DMS153 (cell line): Measurements from ENCODE around the gene MOB3B.
A peak's percentile ranks its signal among the peaks of the same experiment; 100 is the strongest.

ENCODE experiments used
- DNase-seq: peaks from one replicate; lab custom pipeline; 2025; lab: John Stamatoyannopoulos, UW

MOB3B gene

GRCh38 chr9:27529316-27530278 is at the start of gene MOB3B:
Gene MOB3B (minus strand): TSS chr9:27529814. CDS start chr9:27455550, 74,264 bp downstream.
- DNase-seq: peak; percentile 19

DNA sequence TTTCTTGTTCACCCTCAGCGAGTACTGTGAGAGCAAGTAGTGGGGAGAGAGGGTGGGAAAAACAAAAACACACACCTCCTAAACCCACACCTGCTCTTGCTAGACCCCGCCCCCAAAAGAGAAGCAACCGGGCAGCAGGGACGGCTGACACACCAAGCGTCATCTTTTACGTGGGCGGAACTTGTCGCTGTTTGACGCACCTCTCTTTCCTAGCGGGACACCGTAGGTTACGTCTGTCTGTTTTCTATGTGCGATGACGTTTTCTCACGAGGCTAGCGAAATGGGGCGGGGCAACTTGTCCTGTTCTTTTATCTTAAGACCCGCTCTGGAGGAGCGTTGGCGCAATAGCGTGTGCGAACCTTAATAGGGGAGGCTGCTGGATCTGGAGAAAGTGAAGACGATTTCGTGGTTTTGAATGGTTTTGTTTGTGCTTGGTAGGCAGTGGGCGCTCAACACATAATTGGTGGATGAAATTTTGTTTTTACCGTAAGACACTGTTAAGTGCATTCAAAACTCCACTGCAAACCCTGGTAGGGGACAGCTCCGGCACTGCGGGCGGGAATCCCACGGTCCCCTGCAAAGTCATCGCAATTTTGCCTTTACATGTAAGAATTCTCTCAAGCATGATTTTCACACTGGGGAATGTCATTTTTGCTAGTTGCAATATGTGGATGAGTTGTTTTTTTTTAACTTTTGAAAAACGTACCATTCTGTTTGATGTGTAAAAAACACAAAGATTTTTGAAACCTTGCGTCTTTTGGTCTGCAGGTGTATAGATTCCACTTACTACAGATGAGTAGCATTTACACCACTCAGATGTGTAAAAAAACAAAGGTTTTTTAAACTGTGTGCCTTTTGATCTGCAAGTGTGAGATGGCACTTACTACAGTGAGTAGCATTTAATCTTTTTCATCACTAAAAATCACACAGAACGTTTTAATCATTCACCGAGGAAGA is 44.3 kb upstream of the MOB3B start:
- peak; percentile 99 for DNase-seq

GRCh38 chr9:27572918-27573633 is 43.5 kb upstream of the MOB3B start, which contains the start of gene C9orf72:
Gene C9orf72 (minus strand): TSS chr9:27573481. CDS start chr9:27567120, 6,361 bp downstream.
- peak; percentile 69 for DNase-seq

- no peak for DNase-seq
Observed at GRCh38 chr9:27572566-27572917, 42.9 kb upstream of the MOB3B start.

GRCh38 chr9:27572061-27572460 is 42.4 kb upstream of the MOB3B start:
- no peak for DNase-seq

DNA sequence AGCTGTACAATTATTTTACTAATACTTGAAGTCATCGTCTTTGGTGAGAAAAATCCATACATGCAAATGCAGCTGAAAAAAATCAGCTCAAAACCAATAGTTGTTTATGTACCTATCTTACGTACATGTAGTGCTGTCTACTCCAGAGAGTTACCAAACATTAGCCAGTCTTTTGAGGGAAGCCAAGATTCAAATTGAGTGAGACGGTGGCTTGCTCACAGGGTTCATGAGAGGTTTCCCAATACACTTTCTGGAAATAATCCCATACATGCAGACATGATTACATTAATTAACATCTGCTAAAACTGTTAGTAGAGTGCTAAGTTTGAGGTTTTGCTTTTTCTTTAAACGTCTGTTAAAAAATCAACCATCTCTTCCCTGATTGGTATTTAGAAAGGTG is 41.4 kb upstream of the MOB3B start:
- no peak for DNase-seq

DNA sequence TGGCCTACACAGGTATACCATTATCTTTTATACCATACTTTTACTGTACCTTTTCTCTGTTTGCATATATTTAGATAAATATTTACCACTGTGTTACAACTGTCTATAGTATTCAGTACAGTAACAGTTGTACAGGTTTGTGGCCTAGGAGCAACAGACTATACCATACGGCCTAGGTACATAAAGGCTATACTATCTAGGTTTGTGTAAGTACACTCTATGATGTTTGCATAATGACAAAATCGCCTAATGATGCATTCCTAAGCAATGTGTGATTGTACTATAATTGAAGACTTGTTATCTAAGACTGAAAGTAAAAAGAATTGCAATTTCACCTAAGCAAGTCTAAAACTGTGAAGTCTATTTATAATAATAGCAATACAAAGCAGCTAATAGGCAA is 39.8 kb upstream of the MOB3B start:
- no peak for DNase-seq

DNA sequence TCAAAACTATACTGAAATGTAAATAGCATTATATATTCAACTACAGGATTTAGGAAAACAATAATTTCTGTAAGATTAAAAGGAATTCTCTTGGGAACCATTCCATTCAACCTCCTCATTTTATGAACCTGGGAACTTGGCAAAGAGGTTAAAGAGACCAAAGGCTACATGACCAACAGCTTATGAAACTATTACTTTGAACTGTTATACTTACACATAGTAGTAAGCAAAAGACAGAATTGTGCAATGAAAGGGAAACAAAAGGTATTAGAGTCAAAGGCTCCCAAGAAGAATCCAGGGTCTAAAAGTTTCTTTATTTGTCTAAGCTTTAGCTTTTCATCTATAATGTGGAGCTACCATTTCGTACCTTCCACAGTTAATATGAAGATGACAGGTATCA is 36.5 kb upstream of the MOB3B start:
- DNase-seq: no peak

DNA sequence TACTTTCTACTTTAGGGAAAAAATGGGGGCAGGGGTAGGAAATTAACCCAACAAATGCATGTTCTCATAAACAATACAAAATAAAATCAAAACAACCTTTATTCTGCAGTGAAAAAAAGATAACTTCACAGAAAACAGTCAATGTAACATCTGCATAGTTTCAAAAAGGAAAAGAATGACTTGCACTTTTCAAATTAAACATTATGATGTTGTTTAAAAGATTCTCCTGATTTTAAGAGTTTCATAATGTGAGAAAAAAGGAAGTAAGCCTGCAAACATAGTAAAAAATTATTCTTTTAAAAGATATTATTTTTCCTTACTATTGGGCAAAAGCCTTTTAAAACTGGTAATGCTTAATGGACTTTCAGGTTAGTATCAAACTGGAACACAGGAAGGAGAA is 36.1 kb upstream of the MOB3B start:
- no peak for DNase-seq

DNA sequence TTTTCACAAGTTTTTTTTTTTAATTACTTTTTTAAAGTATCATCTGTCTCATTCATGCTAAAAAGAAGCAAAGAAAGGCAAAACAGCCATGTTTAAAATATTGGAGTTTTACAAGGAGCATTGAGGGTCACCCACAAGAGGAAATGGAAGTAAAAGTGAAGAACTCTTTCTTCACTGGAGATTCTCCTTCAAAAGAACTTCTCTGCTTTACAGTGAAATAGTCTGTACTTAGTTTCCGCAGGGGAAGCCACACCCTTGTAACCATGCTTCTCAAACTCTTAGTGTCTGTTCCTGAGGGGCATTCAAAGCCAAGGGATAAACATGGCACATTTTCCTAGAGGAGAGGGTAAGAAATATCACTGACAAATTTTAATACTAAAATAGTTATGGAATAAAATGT is 35.1 kb upstream of the MOB3B start:
- DNase-seq: no peak

DNA sequence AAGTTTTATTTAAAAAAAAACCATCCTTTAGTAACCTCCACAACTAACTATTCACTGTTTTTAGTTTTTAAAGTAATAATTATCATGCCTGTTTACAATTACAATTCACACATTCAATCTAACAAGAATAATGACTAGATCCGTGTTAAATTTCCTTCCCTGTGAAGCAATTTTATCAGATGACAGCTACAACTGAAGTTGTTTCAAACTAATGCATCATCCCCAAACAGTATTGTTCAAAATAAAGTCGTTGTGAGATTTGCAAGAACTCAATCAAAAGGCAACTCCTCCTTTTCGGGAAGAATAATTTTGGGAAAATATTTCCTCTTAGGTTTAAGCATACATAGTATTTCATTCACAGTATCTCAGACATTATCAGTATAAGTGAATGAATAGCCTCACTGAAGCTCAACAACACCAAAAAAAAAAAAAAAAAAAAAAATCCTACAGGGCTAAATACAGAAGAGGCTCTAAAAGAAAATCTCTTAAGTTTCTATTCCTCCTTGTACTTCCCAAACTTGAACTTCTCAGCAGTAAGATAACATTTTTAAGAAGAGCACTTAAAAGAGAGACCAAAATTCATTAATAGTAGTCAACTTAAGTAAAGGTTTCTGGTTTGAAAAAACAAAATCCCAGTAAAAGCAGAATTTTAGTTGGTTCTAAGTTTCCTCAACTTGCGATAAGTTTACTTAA is 34.3 kb upstream of the MOB3B start:
- DNase-seq: no peak

DNA sequence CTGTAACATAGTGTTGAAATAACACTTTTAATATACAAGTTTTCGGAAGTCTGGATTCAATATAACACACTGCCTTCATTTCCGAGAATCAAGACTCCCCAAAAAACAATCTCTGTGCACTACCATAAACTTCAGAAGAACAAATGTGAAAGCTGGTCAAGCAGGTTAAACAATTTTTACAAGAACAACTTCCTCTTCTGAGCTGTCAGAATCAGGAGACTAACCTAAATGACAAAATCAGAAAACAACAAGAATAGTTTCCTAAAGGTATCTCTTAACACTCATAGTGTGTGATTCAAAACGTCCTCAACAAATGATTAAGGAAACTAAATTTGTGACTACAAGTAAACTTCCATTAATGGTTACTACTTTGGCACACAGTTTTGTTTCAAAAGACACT is 32.1 kb upstream of the MOB3B start:
- DNase-seq: no peak

DNA sequence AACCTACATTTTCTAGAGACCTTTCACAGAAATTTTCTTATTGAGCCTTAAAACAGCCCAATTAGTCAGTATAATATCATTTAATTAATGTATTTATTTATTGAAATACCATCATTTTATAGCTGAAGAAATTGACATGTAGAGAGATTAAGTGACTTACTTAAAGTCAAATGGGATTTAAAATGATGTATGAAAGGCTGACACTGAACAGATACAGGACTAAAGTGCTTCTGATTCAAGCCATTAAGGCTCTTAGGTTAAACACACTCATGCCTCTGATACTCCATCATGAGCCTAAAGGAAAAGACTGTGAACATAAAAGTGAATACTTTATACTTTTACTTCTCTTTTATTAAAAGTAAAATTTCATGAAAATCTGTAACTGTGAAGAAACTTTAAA is 30.8 kb upstream of the MOB3B start:
- DNase-seq: no peak

DNA sequence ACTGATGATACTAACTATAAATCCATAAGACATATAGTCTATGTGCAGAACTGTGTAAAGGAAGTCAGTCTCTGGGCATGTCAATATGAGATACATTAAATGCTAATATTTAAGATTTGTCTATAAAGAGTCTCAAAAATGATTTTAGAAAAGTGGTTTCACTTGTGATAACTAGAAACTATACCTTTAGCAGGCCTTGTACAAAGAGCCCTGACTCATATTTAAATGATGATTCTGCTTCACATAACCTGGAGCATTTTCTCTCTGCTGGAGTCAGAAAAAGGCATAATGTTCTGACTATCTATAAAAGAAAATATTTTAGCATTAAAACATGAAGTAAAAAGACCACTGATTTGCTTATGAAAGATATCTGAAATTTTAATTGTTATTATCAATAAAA is 28.7 kb upstream of the MOB3B start:
- no peak for DNase-seq

- DNase-seq: no peak
Observed at GRCh38 chr9:27556470-27556869, 26.9 kb upstream of the MOB3B start.

DNA sequence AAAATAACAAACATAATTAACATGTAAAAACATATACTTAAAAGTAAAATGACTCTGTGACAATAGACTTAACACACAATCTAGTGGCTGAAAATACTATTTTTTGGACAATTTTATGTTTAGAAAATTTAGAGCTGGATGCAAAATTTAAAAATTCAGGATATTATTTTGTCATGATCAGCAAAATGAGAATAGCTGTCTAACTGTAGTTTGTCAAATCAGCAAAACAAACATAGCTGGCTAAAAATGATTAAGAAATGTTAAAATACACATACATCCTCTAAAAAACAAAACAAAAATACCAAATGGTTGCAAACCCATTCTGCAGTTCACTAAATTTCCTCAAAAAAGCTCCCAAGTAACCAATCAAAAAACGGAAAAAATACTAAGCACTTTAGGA is 25.1 kb upstream of the MOB3B start:
- no peak for DNase-seq

DNA sequence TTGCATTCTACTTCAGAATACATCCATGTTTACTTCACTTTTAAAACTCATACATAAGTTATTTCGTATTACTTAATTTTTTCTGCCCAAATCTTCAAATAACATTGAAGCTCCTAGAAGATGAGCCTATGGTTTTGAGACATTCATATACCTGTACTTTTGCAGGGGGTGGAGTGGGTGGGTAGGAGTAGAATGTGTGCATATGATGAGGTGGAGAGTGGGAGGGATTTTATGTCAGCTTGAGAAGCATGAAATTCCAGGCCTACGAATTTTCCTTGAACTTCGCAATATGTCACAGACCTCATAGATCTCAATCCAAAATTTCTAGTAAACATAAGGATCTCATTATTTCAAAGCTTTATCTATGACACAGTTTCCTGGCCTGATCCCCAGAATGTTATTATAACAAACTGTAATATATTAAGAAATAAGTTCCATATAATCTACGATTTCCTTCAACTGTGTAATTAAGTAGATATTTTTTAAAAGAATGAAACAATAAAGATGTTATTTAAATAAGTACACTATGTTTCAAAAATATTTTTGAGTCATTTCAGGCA is 19.7 kb upstream of the MOB3B start:
- DNase-seq: no peak

- DNase-seq: no peak
Observed at GRCh38 chr9:27548055-27548741, 18.6 kb upstream of the MOB3B start.

GRCh38 chr9:27545471-27545870 is 15.9 kb upstream of the MOB3B start:
- DNase-seq: no peak

DNA sequence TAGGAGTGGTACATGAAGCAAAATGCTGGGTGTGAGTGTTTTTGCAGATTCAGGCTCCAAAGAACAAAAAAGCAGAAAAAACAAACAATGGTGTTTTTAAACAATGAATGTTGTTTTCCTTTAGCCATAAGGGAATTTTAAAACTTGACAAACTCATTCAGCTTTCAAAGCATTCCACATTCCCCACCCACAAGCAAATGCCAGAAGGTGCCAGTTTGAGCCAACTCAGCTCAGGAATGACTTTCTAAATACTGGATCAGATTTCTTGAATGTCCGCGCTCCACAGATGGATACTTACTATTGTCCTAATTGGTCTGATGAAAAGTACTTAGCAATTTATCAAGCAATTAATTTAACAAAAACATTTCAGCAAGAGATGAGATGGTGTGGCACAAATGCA is 12.9 kb upstream of the MOB3B start:
- DNase-seq: no peak

GRCh38 chr9:27541740-27542139 is 12.1 kb upstream of the MOB3B start:
- DNase-seq: no peak
